K562 (cell line): ENCODE measurements around the gene MTG2. TPM values are rescaled to one million over a fixed set of nuclear protein-coding genes. Genes with fewer than 3 reads are reported as not detected.

Experiments
- ATAC-seq: fragments of 200-7000 bp; cut with Tn5 transposase; 3 replicates; pipeline ENCODE4 v1.9.1; 2020; ENCODE audit warnings: moderate library complexity
- BruUV-seq: library from RNA; stranded (reverse); fragments of 400-500 nt; replicated peaks from 2 replicates; lab custom pipeline; 2021; lab: Mats Ljungman, UMichigan
- CTCF ChIA-PET: fragments of 300-600 bp; formaldehyde crosslinking; extraction: SDS; loops from one replicate; lab custom pipeline; 2021; ENCODE audit warnings: low intra/inter-chr PET ratio; lab: Yijun Ruan, JAX
- POLR2A ChIA-PET: fragments of 300-600, 350-650 bp; sonication (Branson Sonifier 250); formaldehyde crosslinking; extraction: SDS; loops from one replicate; lab custom pipeline; 2021; ENCODE audit warnings: antibody characterized with exemption, inconsistent platforms; lab: Yijun Ruan, JAX
- DNase-seq, 4 experiments: peaks; one replicate each; pipeline versions ENCODE4 v3.0.0 to v3.0.0-alpha.2; 2011 to 2018; ENCODE audit warnings: low spot score in 3 of 4, mixed read lengths in 3 of 4; ENCODE audit errors: extremely low read depth in 1 of 4
- FAIRE-seq: peaks from 2 replicates; lab custom pipeline; 2011; peaks lifted over from hg19 to GRCh38; lab: Jason Lieb, UNC
- H2AFZ ChIP-seq: 2 replicates; pipeline ENCODE4 v1.6.0; 2011; ENCODE audit warnings: low read depth, low read length, control low read depth, inconsistent platforms
- H3K27ac ChIP-seq: fragments of 200-600 bp; 3 replicates; pipeline ENCODE4 v1.8.0; 2011; ENCODE audit warnings: low read depth, mild to moderate bottlenecking, control low read depth, inconsistent platforms, low read length, moderate library complexity, mixed read lengths; ENCODE audit errors: extremely low read depth
- H3K27me3 ChIP-seq, 2 experiments: fragments of 300-600 bp in 1 of 2; 2 replicates in 1 of 2; 3 replicates in 1 of 2; pipeline versions ENCODE4 v1.6.0 to v1.8.0; 2011; ENCODE audit warnings: inconsistent platforms in 2 of 2, low read length in 2 of 2, mild to moderate bottlenecking in 1 of 2, mixed read lengths in 1 of 2, moderate library complexity in 1 of 2; ENCODE audit not compliant: control insufficient read depth in 2 of 2, insufficient read depth in 2 of 2
- H3K36me3 ChIP-seq: fragments of 300-600 bp; 3 replicates; pipeline ENCODE4 v1.8.0; 2011; ENCODE audit warnings: mild to moderate bottlenecking, low read length, inconsistent platforms; ENCODE audit not compliant: control insufficient read depth, insufficient read depth
- H3K4me1 ChIP-seq, 2 experiments: fragments of 200-600 bp in 1 of 2; replicated peaks in 1 of 2; 2 replicates in 1 of 2; 3 replicates in 1 of 2; pipeline versions ENCODE4 v1.5.1 to v1.8.0; 2011; ENCODE audit warnings: inconsistent platforms in 2 of 2, low read length in 2 of 2, mild to moderate bottlenecking in 1 of 2, mixed read lengths in 1 of 2, moderate library complexity in 1 of 2; ENCODE audit not compliant: control insufficient read depth in 2 of 2, insufficient read depth in 2 of 2
- H3K4me2 ChIP-seq: 2 replicates; pipeline ENCODE4 v1.6.1; 2011; ENCODE audit warnings: low read length, control low read depth, inconsistent platforms, mixed read lengths; ENCODE audit not compliant: insufficient read depth
- H3K4me3 ChIP-seq: fragments of 200-600 bp; sonication (generic), shearing (Covaris generic); 2 replicates; pipeline ENCODE4 v1.5.1; 2016; ENCODE audit warnings: control low read depth, inconsistent platforms
- H3K79me2 ChIP-seq: fragments of 200-600 bp; 3 replicates; pipeline ENCODE4 v1.8.0; 2011; ENCODE audit warnings: low read length, inconsistent platforms; ENCODE audit not compliant: control insufficient read depth, insufficient read depth
- H3K9ac ChIP-seq, 2 experiments: 2 replicates each; pipeline versions ENCODE4 v1.6.0 to v1.6.1; 2011; ENCODE audit warnings: low read depth in 2 of 2, low read length in 2 of 2, control low read depth in 1 of 2, inconsistent platforms in 1 of 2, mild to moderate bottlenecking in 1 of 2, mixed read lengths in 1 of 2; ENCODE audit not compliant: insufficient read depth in 1 of 2
- H3K9me1 ChIP-seq: one replicate; pipeline ENCODE4 v1.6.0; 2011; ENCODE audit warnings: inconsistent platforms, mild to moderate bottlenecking, low read length, moderate library complexity; ENCODE audit not compliant: control insufficient read depth, insufficient read depth
- H3K9me3 ChIP-seq: replicated peaks from 2 replicates; pipeline ENCODE4 v1.5.1; 2011; ENCODE audit warnings: low read depth, low read length, inconsistent platforms; ENCODE audit not compliant: control insufficient read depth, insufficient read depth
- H4K20me1 ChIP-seq: replicated peaks from 2 replicates; pipeline ENCODE4 v1.6.1; 2011; ENCODE audit warnings: low read length, inconsistent platforms, mixed read lengths; ENCODE audit not compliant: control insufficient read depth, insufficient read depth
- CREB5 ChIP-seq: fragments of 250-450 bp; sonication (Bioruptor Pico); IDR thresholded peaks from 2 replicates; pipeline ENCODE4 v1.5.0; 2020; ENCODE audit warnings: mild to moderate bottlenecking
- EP300 ChIP-seq: IDR thresholded peaks from 2 replicates; pipeline ENCODE4 v1.6.1; 2012; ENCODE audit warnings: low read length, improper control_type of control experiment
- FOXO4 ChIP-seq: fragments of 450-650 bp; formaldehyde crosslinking; IDR thresholded peaks from 2 replicates; pipeline ENCODE4 v1.4.0; 2020; ENCODE audit warnings: mild to moderate bottlenecking, moderate library complexity
- HDAC3 ChIP-seq: fragments of 450-650 bp; IDR thresholded peaks from 2 replicates; pipeline ENCODE4 v1.6.1; 2018; ENCODE audit warnings: borderline replicate concordance, mild to moderate bottlenecking, moderate library complexity; ENCODE audit not compliant: partially characterized antibody
- HIVEP1 ChIP-seq: fragments of 250-450 bp; sonication (Bioruptor Pico); IDR thresholded peaks from 2 replicates; pipeline ENCODE4 v1.4.0; 2020; ENCODE audit warnings: mild to moderate bottlenecking
- NR0B1 ChIP-seq: fragments of 450-650 bp; IDR thresholded peaks from one replicate; pipeline ENCODE4 v1.6.1; 2018; ENCODE audit warnings: mild to moderate bottlenecking, moderate library complexity; ENCODE audit not compliant: partially characterized antibody
- POLR2G ChIP-seq: fragments of 200-400 bp; formaldehyde crosslinking; IDR thresholded peaks from 2 replicates; pipeline ENCODE4 v1.6.1; 2017; ENCODE audit warnings: low read depth, mild to moderate bottlenecking, antibody characterized with exemption, low read length, moderate library complexity
- TCF15 ChIP-seq: fragments of 250-450 bp; sonication (Bioruptor Pico); IDR thresholded peaks from 2 replicates; pipeline ENCODE4 v1.8.0; 2022; ENCODE audit warnings: moderate library complexity, mild to moderate bottlenecking, inconsistent platforms
- ZBTB34 ChIP-seq: fragments of 250-450 bp; sonication (Bioruptor Pico); IDR thresholded peaks from 2 replicates; pipeline ENCODE4 v1.8.0; 2021; ENCODE audit warnings: mild to moderate bottlenecking, moderate library complexity
- WGBS: fragments of 100-300 bp; shearing (Covaris generic); methylation state at CpG from one replicate; pipeline ENCODE4 v1.1.6; 2016; ENCODE audit warnings: low coverage, mixed read lengths; ENCODE audit not compliant: insufficient coverage; ENCODE audit errors: missing lambda C conversion rate; 5-methylcytosine and 5-hydroxymethylcytosine counted together
- in situ Hi-C: fragments of 300-500 bp; cut with MboI; formaldehyde crosslinking; loops from 4 replicates; pipeline ENCODE4 v1.15.0; 2018; ENCODE audit warnings: inconsistent platforms, mixed read lengths
- intact Hi-C: fragments of 100-400 bp; cut with micrococcal nuclease; formaldehyde crosslinking; loops from 2 replicates; pipeline ENCODE4 v1.14.2; 2022
- polyA plus RNA-seq, 8 experiments: library from polyadenylated mRNA; depleted of rRNA in 4 of 8; stranded (reverse) in 5 of 8; unstranded in 3 of 8; fragments of >200 nt; fragmentation: Nextera tagmentation in 2 of 8; fragmentation: Illumina TruSeq in 1 of 8; extraction: Ambion mirVana in 2 of 8; extraction: Trizol in 1 of 8; gene quantifications; 2 replicates each; pipeline versions ENCODE4 v1.2.1 to v1.2.3, GENCODE V29; 2011 to 2014; ENCODE audit warnings: inconsistent platforms in 1 of 8, missing spikeins in 1 of 8
- total RNA-seq, 7 experiments: library from RNA; depleted of rRNA in 6 of 7; stranded (reverse); fragments of >200 nt in 6 of 7; fragmentation: Illumina TruSeq in 2 of 7; extraction: Trizol in 2 of 7; gene quantifications; 2 replicates each; pipeline versions ENCODE4 v1.2.1 to v1.2.3, GENCODE V29; 2011 to 2021; ENCODE audit warnings: low replicate concordance in 1 of 7

Gene MTG2
- total and polyA plus RNA-seq, 9 of the 15 experiments (the other 6 are each of a cell fraction or from before 2014, with no cell fraction given) = 8.7 to 67.5 (median 44.5) TPM

- TF ChIP-seq ZBTB34 (CRISPR knock-in tag) (no peak), EP300 (no peak), HIVEP1 (CRISPR knock-in tag) (no peak), FOXO4 (CRISPR knock-in tag) (no peak)
Measured at GRCh38 chr20:62197311-62197710, 14.5 kb downstream of the MTG2 start (continued).

GRCh38 chr20:62197801-62198200, 15.0 kb downstream of the MTG2 start:
- POLR2A ChIA-PET = interaction anchor here (0.5 to 1.1 kb wide), 3 partner anchors 9 to 310 kb away, joined by 3 read pairs; no protein-coding TSS in a partner anchor

More at GRCh38 chr20:62197801-62198200, 15.0 kb downstream of the MTG2 start:
- Histone ChIP-seq H2AFZ (no peak overlapping the region), H3K9ac (no peak overlapping the region), H3K27me3 (no peaks in the 10 kb centered on the region), H3K27ac (no peak overlapping the region), H3K9me1 (no peaks in the 10 kb centered on the region), H3K79me2 (no peaks in the 10 kb centered on the region; the same call in 2 of the 3 replicates), H3K4me3 (no peak overlapping the region), H3K9me3 (no peaks in the 10 kb centered on the region), H3K36me3 (peaks cover 82% of the 10 kb centered on the region; the same call in 2 of the 3 replicates), H3K4me2 (no peak overlapping the region), H4K20me1 (peaks cover under 1% of the 10 kb centered on the region; the same call in 1 of the 2 replicates), H3K4me1 (peaks cover 0 to 3% of the 10 kb centered on the region in 2 experiments; a peak in 1 of 5 replicates)
- TF ChIP-seq HDAC3 (no peak), POLR2G (peak; percentile 33; the same call in 1 of the 2 replicates), NR0B1 (no peak), TCF15 (CRISPR knock-in tag) (no peak), CREB5 (no peak)
- no peak for ATAC-seq
- CTCF ChIA-PET = no interaction called here
- WGBS = 97% methylated on average over 16 of the region's 18 CpGs
- BruUV-seq = no TSS peak
- DNase-seq = no peak
- in situ Hi-C loops = no loop called here
- intact Hi-C loops = no loop called here
- FAIRE-seq = no peak
